H1 (cell line): ENCODE data around the gene RAB31. TPM values are rescaled to one million over a fixed set of nuclear protein-coding genes. Genes with fewer than 3 reads are reported as not detected.

ENCODE experiments used
- CREB1 ChIP-seq: IDR thresholded peaks from 2 replicates; pipeline ENCODE4 v1.6.1; 2012; ENCODE audit warnings: inconsistent platforms
- GABPA ChIP-seq: IDR thresholded peaks from 2 replicates; pipeline ENCODE4 v1.6.1; 2011; ENCODE audit warnings: mild to moderate bottlenecking, low read length, moderate library complexity, borderline replicate concordance; ENCODE audit not compliant: insufficient read depth
- KDM4A ChIP-seq: IDR thresholded peaks from one replicate; pipeline ENCODE4 v1.7.1; 2012; ENCODE audit warnings: low read depth, mild to moderate bottlenecking, moderate library complexity, low read length, inconsistent platforms; ENCODE audit not compliant: severe bottlenecking
- POLR2A ChIP-seq, 2 experiments: IDR thresholded peaks; 1 replicate in 1 of 2; 2 replicates in 1 of 2; pipeline ENCODE4 v1.6.1; 2011; ENCODE audit warnings: low read depth in 2 of 2, low read length in 2 of 2, mild to moderate bottlenecking in 2 of 2; ENCODE audit errors: control extremely low read depth in 1 of 2
- polyA plus RNA-seq, 7 experiments: library from polyadenylated mRNA; depleted of rRNA in 3 of 7; stranded (reverse) in 5 of 7; unstranded in 2 of 7; fragments of >200 nt in 5 of 7; fragments of 200-250 nt in 2 of 7; gene quantifications; 1 replicate in 5 of 7; 2 replicates in 1 of 7; 4 replicates in 1 of 7; pipeline versions ENCODE4 v1.2.1 to v1.2.3, GENCODE V29; 2011 to 2013; ENCODE audit warnings: missing spikeins in 2 of 7, mixed read lengths in 2 of 7
- total RNA-seq: library from RNA; stranded (reverse); fragmentation: NEBNext Ultra II Directional; extraction: Animal tissue kit (Norgen Biotek cat#: 25700); gene quantifications from 2 replicates; pipeline ENCODE4 v1.2.1, GENCODE V29; 2021
- TF ChIP-seq, protein P1 (sequence below): fragments of 300-600 bp; sonication (generic); IDR thresholded peaks from 2 replicates; pipeline ENCODE4 v1.7.1; 2012; ENCODE audit warnings: low read length, moderate library complexity, mild to moderate bottlenecking, inconsistent platforms; ENCODE audit not compliant: insufficient replicate concordance

Gene RAB31
- total and polyA plus RNA-seq, 2 of the 8 experiments (the other 6 are each of a cell fraction or from before 2014, with no cell fraction given): 15.2 to 40.9 TPM

DNA sequence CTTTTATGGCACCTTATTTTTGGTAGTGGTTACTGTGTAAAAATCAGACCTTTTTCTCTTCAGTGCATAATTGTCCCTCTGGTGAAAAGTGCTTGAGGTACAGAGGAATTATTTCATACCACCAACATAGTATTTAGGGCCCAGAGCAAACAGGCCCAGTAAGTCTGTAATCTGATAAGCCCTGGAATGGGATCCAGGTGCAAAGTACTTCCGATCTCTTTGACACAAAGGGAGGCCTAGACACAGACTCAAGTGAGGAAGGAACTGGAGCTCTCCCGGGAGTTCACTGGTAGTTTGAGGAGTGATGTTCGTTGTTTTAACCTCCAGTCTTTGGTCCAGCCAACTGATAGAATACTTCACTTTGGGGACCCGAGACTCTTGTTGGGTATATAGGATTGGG lies 57.4 kb downstream of the RAB31 start (continued):
- TF ChIP-seq, protein P1, sequence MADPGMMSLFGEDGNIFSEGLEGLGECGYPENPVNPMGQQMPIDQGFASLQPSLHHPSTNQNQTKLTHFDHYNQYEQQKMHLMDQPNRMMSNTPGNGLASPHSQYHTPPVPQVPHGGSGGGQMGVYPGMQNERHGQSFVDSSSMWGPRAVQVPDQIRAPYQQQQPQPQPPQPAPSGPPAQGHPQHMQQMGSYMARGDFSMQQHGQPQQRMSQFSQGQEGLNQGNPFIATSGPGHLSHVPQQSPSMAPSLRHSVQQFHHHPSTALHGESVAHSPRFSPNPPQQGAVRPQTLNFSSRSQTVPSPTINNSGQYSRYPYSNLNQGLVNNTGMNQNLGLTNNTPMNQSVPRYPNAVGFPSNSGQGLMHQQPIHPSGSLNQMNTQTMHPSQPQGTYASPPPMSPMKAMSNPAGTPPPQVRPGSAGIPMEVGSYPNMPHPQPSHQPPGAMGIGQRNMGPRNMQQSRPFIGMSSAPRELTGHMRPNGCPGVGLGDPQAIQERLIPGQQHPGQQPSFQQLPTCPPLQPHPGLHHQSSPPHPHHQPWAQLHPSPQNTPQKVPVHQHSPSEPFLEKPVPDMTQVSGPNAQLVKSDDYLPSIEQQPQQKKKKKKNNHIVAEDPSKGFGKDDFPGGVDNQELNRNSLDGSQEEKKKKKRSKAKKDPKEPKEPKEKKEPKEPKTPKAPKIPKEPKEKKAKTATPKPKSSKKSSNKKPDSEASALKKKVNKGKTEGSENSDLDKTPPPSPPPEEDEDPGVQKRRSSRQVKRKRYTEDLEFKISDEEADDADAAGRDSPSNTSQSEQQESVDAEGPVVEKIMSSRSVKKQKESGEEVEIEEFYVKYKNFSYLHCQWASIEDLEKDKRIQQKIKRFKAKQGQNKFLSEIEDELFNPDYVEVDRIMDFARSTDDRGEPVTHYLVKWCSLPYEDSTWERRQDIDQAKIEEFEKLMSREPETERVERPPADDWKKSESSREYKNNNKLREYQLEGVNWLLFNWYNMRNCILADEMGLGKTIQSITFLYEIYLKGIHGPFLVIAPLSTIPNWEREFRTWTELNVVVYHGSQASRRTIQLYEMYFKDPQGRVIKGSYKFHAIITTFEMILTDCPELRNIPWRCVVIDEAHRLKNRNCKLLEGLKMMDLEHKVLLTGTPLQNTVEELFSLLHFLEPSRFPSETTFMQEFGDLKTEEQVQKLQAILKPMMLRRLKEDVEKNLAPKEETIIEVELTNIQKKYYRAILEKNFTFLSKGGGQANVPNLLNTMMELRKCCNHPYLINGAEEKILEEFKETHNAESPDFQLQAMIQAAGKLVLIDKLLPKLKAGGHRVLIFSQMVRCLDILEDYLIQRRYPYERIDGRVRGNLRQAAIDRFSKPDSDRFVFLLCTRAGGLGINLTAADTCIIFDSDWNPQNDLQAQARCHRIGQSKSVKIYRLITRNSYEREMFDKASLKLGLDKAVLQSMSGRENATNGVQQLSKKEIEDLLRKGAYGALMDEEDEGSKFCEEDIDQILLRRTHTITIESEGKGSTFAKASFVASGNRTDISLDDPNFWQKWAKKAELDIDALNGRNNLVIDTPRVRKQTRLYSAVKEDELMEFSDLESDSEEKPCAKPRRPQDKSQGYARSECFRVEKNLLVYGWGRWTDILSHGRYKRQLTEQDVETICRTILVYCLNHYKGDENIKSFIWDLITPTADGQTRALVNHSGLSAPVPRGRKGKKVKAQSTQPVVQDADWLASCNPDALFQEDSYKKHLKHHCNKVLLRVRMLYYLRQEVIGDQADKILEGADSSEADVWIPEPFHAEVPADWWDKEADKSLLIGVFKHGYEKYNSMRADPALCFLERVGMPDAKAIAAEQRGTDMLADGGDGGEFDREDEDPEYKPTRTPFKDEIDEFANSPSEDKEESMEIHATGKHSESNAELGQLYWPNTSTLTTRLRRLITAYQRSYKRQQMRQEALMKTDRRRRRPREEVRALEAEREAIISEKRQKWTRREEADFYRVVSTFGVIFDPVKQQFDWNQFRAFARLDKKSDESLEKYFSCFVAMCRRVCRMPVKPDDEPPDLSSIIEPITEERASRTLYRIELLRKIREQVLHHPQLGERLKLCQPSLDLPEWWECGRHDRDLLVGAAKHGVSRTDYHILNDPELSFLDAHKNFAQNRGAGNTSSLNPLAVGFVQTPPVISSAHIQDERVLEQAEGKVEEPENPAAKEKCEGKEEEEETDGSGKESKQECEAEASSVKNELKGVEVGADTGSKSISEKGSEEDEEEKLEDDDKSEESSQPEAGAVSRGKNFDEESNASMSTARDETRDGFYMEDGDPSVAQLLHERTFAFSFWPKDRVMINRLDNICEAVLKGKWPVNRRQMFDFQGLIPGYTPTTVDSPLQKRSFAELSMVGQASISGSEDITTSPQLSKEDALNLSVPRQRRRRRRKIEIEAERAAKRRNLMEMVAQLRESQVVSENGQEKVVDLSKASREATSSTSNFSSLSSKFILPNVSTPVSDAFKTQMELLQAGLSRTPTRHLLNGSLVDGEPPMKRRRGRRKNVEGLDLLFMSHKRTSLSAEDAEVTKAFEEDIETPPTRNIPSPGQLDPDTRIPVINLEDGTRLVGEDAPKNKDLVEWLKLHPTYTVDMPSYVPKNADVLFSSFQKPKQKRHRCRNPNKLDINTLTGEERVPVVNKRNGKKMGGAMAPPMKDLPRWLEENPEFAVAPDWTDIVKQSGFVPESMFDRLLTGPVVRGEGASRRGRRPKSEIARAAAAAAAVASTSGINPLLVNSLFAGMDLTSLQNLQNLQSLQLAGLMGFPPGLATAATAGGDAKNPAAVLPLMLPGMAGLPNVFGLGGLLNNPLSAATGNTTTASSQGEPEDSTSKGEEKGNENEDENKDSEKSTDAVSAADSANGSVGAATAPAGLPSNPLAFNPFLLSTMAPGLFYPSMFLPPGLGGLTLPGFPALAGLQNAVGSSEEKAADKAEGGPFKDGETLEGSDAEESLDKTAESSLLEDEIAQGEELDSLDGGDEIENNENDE: no peak
- TF ChIP-seq KDM4A (no peak), POLR2A (IDR thresholded peaks at IDR 0.05; ENCODE audit: control extremely low read depth in 1 of 2, low read depth in 2 of 2, low read length in 2 of 2) (no peak), GABPA (no peak), CREB1 (no peak)
